ELR (cell line): Measurements from ENCODE around the gene PLA2G7.

Experiments used
- DNase-seq: peaks from one replicate; pipeline ENCODE4 v3.0.0-alpha.2; 2015; ENCODE audit warnings: low read depth

Gene PLA2G7

DNA sequence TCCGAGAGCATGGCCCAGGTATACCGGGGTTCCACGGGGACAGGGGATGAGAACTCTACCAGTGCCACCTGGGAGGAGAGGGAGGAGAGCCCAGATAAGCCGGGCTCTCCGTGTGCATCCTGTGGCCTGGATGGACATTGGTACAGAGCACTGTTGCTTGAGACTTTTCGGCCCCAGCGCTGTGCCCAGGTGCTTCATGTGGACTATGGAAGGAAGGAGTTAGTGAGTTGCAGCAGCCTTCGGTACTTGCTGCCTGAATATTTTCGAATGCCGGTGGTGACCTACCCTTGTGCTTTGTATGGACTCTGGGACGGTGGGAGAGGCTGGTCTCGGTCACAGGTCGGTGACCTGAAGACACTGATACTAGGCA is 46.2 kb downstream of the PLA2G7 start:
- no peak for DNase-seq

GRCh38 chr6:46688117-46688965 is 46.8 kb downstream of the PLA2G7 start:
- no peak for DNase-seq

- DNase-seq: no peak
These were observed 47.5 kb downstream of the PLA2G7 start, which contains the start of gene TDRD6 for GRCh38 chr6:46687619-46688097. Gene TDRD6 (plus strand): TSS chr6:46687885. CDS start chr6:46688129, 244 bp downstream.

DNA sequence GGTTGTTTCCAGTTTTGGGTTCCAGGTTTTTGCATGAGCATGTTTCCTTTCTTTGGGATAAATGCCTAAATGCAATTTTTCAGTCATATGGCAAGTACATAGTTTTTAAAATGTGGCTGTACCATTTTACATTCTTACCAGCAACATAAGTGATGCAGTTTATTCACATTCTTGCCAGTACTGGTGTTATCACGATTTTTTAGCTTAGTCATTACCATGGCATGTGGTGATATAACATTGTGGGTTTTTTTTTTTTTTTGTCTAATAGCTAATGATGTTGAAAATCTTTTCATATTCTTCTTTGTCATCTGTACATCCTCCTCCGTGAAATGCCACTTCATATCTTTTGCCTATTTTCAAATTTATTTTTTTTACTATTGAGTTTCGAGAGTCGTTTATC is 50.4 kb downstream of the PLA2G7 start:
- DNase-seq: peak; percentile 74

DNA sequence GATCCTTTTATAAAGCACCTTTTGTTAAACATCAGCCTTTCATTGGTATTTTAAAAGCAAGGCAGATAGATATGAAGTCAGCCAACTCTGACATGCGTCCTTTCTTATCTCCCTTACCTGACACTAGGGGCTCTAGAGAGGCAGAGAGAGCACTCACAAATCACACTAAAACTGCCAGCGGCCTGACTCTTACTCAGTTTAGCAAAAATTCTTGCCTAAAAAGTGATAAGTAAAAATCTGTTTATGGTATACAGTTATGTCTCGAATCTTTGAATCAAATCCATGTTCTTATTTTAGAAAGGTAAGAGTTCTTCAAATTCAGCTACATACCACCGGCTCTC is 57.9 kb downstream of the PLA2G7 start:
- DNase-seq: peak; percentile 34

- DNase-seq: no peak
These were observed 58.4 kb downstream of the PLA2G7 start for GRCh38 chr6:46676604-46677313.

DNA sequence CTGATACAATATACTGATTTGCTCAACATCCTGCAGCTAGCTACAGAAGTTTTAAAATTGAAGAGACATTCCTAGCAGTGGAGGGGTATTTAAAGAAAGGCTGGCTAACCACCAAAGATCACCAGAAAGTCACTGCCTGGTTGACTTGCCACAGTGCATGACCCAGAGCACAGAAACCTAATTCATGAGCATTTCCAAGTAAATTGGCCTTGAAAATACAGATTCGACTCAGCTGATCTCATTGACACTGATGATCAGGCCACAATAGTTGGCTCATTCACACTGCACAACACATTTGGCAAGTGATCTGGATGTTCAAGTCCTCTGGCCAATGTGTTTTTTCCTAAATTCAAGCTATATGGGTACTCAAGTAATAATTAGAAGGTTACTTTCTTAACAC is 60.8 kb downstream of the PLA2G7 start:
- DNase-seq: no peak

DNA sequence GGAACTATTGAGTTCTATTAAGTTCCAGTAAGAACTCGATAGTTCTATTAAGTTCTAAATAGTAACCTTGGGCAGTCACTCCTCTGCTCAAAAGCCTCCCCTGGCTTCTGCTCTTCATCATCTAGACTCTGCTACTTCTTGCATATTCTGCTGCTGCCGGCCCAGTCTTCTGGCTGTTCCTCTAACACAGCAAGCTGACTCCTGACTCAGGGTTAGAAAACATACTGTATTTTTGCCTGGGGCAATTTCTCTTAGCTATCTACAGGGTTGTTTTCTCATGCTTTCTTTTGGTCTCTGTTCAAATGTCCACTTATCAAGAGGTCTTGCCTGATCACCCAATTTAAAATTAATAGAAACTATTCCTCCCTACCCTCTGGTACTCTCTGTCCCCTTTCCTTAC is 67.8 kb downstream of the PLA2G7 start:
- no peak for DNase-seq

GRCh38 chr6:46661483-46661882 is 73.7 kb downstream of the PLA2G7 start:
- no peak for DNase-seq

GRCh38 chr6:46657642-46658041 is 77.5 kb downstream of the PLA2G7 start:
- no peak for DNase-seq

DNA sequence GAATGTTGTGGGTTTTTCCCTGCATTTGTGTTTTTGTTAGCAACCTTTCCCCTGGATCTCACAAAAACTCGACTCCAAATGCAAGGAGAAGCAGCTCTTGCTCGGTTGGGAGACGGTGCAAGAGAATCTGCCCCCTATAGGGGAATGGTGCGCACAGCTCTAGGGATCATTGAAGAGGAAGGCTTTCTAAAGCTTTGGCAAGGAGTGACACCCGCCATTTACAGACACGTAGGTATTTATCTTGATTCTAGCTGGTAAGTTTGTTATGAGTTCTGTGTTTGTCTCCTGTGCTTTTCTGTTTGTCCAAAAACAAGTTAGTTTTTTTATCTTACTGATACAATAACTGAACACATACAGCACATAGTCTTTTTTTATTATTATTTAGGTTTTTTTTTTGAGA is 79.4 kb downstream of the PLA2G7 start:
- DNase-seq: peak; percentile 25
